IMR-90 (cell line): ENCODE results near the gene STAM. TPM values are rescaled to one million over a fixed set of nuclear protein-coding genes. Genes with fewer than 3 reads are reported as not detected.

Source experiments
- ATAC-seq: fragments of 200-7000 bp; cut with Tn5 transposase; 2 replicates; pipeline ENCODE4 v1.9.1; 2020; ENCODE audit warnings: low read depth, mild to moderate bottlenecking, moderate library complexity
- BruUV-seq: library from RNA; stranded (reverse); fragments of 400-500 nt; replicated peaks from 2 replicates; lab custom pipeline; 2021; lab: Mats Ljungman, UMichigan
- CTCF ChIA-PET: fragments of 300-600 bp; formaldehyde crosslinking; extraction: SDS; loops from one replicate; lab custom pipeline; 2021; ENCODE audit warnings: antibody characterized with exemption; lab: Yijun Ruan, JAX
- POLR2A ChIA-PET: fragments of 300-600 bp; sonication (Branson Sonifier 250); formaldehyde crosslinking; loops from one replicate; lab custom pipeline; 2022; ENCODE audit warnings: antibody characterized with exemption; ENCODE audit not compliant: unreplicated experiment; lab: Charles Lee
- DNase-seq: peaks from one replicate; pipeline ENCODE4 v3.0.0; 2013
- H2AFZ ChIP-seq: replicated peaks from 2 replicates; pipeline ENCODE3; 2013; ENCODE audit warnings: low read length, mild to moderate bottlenecking; ENCODE audit not compliant: poor library complexity
- H2AK5ac ChIP-seq: 2 replicates; pipeline ENCODE4 v1.6.1; 2013; ENCODE audit warnings: low read depth, low read length, inconsistent platforms
- H2AK9ac ChIP-seq: replicated peaks from 2 replicates; pipeline ENCODE3; 2013; ENCODE audit warnings: mild to moderate bottlenecking, low read depth, low read length, moderate library complexity; ENCODE audit not compliant: poor library complexity
- H2BK120ac ChIP-seq: 2 replicates; pipeline ENCODE4 v1.6.1; 2013; ENCODE audit warnings: low read depth, low read length, inconsistent platforms
- H2BK15ac ChIP-seq: 3 replicates; pipeline ENCODE4 v1.6.1; 2013; ENCODE audit warnings: low read depth, low read length, inconsistent platforms
- H2BK20ac ChIP-seq: 2 replicates; pipeline ENCODE4 v1.6.1; 2013; ENCODE audit warnings: low read depth, mild to moderate bottlenecking, inconsistent platforms, low read length, moderate library complexity
- H2BK5ac ChIP-seq: 2 replicates; pipeline ENCODE4 v1.6.1; 2013; ENCODE audit warnings: mild to moderate bottlenecking, low read depth, low read length, inconsistent platforms; ENCODE audit not compliant: poor library complexity, severe bottlenecking
- H3K14ac ChIP-seq: replicated peaks from 2 replicates; pipeline ENCODE4 v1.6.1; 2013; ENCODE audit warnings: low read depth, low read length, inconsistent platforms
- H3K18ac ChIP-seq: 2 replicates; pipeline ENCODE4 v1.6.1; 2013; ENCODE audit warnings: low read depth, low read length, control low read depth
- H3K23ac ChIP-seq: 2 replicates; pipeline ENCODE4 v1.6.1; 2013; ENCODE audit warnings: low read depth, low read length, inconsistent platforms
- H3K27ac ChIP-seq: 2 replicates; pipeline ENCODE4 v1.5.1; 2013; ENCODE audit warnings: mild to moderate bottlenecking, control low read depth, low read length; ENCODE audit not compliant: insufficient read depth
- H3K27me3 ChIP-seq: 2 replicates; pipeline ENCODE4 v1.6.1; 2013; ENCODE audit warnings: low read length; ENCODE audit not compliant: control insufficient read depth, insufficient read depth
- H3K36me3 ChIP-seq: 2 replicates; pipeline ENCODE4 v1.6.1; 2013; ENCODE audit warnings: low read length, mixed read lengths; ENCODE audit not compliant: control insufficient read depth, insufficient read depth
- H3K4ac ChIP-seq: 2 replicates; pipeline ENCODE4 v1.6.1; 2013; ENCODE audit warnings: low read depth, low read length, inconsistent platforms
- H3K4me1 ChIP-seq: 2 replicates; pipeline ENCODE4 v1.6.1; 2013; ENCODE audit warnings: low read length, mixed read lengths; ENCODE audit not compliant: control insufficient read depth, insufficient read depth
- H3K4me2 ChIP-seq: 2 replicates; pipeline ENCODE4 v1.6.1; 2013; ENCODE audit warnings: low read depth, mild to moderate bottlenecking, control low read depth, low read length, moderate library complexity
- H3K4me3 ChIP-seq: 2 replicates; pipeline ENCODE4 v1.5.1; 2013; ENCODE audit warnings: low read depth, mild to moderate bottlenecking, control low read depth, low read length, moderate library complexity; ENCODE audit not compliant: insufficient read depth
- H3K56ac ChIP-seq: 2 replicates; pipeline ENCODE4 v1.6.1; 2013; ENCODE audit warnings: low read length, inconsistent platforms; ENCODE audit not compliant: insufficient read depth; ENCODE audit errors: extremely low read depth
- H3K79me1 ChIP-seq, 2 experiments: 2 replicates each; pipeline ENCODE4 v1.6.1; 2013; ENCODE audit warnings: low read length in 2 of 2, inconsistent platforms in 1 of 2, low read depth in 1 of 2
- H3K9ac ChIP-seq: 2 replicates; pipeline ENCODE4 v1.6.1; 2013; ENCODE audit warnings: low read depth, low read length, control low read depth
- H3K9me1 ChIP-seq: 2 replicates; pipeline ENCODE4 v1.6.1; 2013; ENCODE audit warnings: low read length, inconsistent platforms; ENCODE audit not compliant: insufficient read depth
- H3K9me3 ChIP-seq: 2 replicates; pipeline ENCODE4 v1.6.1; 2013; ENCODE audit warnings: low read length; ENCODE audit not compliant: control insufficient read depth, insufficient read depth
- H4K20me1 ChIP-seq: 2 replicates; pipeline ENCODE4 v1.6.1; 2013; ENCODE audit warnings: low read length, inconsistent platforms; ENCODE audit not compliant: insufficient read depth
- H4K5ac ChIP-seq: 2 replicates; pipeline ENCODE4 v1.6.1; 2013; ENCODE audit warnings: mild to moderate bottlenecking, low read depth, low read length, control low read depth
- H4K8ac ChIP-seq, 2 experiments: 2 replicates each; pipeline ENCODE4 v1.6.1; 2013; ENCODE audit warnings: low read depth in 2 of 2, low read length in 2 of 2, control low read depth in 1 of 2, inconsistent platforms in 1 of 2
- H4K91ac ChIP-seq: 2 replicates; pipeline ENCODE4 v1.6.1; 2013; ENCODE audit warnings: low read depth, low read length, inconsistent platforms; ENCODE audit not compliant: insufficient read depth
- BHLHE40 ChIP-seq: fragments of 150-350 bp; IDR thresholded peaks from 2 replicates; pipeline ENCODE4 v1.6.1; 2016; ENCODE audit warnings: mild to moderate bottlenecking, low read depth, low read length
- CEBPB ChIP-seq: IDR thresholded peaks from 2 replicates; pipeline ENCODE4 v1.6.1; 2012; ENCODE audit warnings: low read depth, low read length, improper control_type of control experiment
- CHD1 ChIP-seq: IDR thresholded peaks from 2 replicates; pipeline ENCODE4 v1.6.1; 2012; ENCODE audit warnings: low read depth, low read length, improper control_type of control experiment
- FOS ChIP-seq: fragments of 150-350 bp; IDR thresholded peaks from 2 replicates; pipeline ENCODE4 v1.6.1; 2016; ENCODE audit warnings: low read depth, low read length
- MAFK ChIP-seq: IDR thresholded peaks from 2 replicates; pipeline ENCODE4 v1.6.1; 2012; ENCODE audit warnings: low read depth, low read length, improper control_type of control experiment
- MAZ ChIP-seq: IDR thresholded peaks from 2 replicates; pipeline ENCODE4 v1.6.1; 2012; ENCODE audit warnings: low read depth, mild to moderate bottlenecking, low read length, improper control_type of control experiment, moderate library complexity, borderline replicate concordance
- MXI1 ChIP-seq: IDR thresholded peaks from 2 replicates; pipeline ENCODE4 v1.6.1; 2012; ENCODE audit warnings: low read depth, mild to moderate bottlenecking, low read length, moderate library complexity, borderline replicate concordance
- NFE2L2 ChIP-seq: fragments of 150-350 bp; IDR thresholded peaks from 2 replicates; pipeline ENCODE4 v1.6.1; 2016; ENCODE audit warnings: low read depth, mild to moderate bottlenecking, low read length
- POLR2A ChIP-seq: IDR thresholded peaks from 2 replicates; pipeline ENCODE4 v1.6.1; 2012; ENCODE audit warnings: mild to moderate bottlenecking, low read depth, low read length
- RAD21 ChIP-seq: IDR thresholded peaks from 2 replicates; pipeline ENCODE4 v1.6.1; 2012; ENCODE audit warnings: low read length, improper control_type of control experiment
- RCOR1 ChIP-seq: IDR thresholded peaks from 2 replicates; pipeline ENCODE4 v1.6.1; 2012; ENCODE audit warnings: mild to moderate bottlenecking, low read length, improper control_type of control experiment; ENCODE audit not compliant: insufficient replicate concordance
- RFX5 ChIP-seq: IDR thresholded peaks from 2 replicates; pipeline ENCODE4 v1.8.0; 2012; ENCODE audit warnings: low read depth, mild to moderate bottlenecking, low read length, moderate library complexity
- SMC3 ChIP-seq: fragments of 150-350 bp; IDR thresholded peaks from 2 replicates; pipeline ENCODE4 v1.6.1; 2016; ENCODE audit warnings: low read depth, mild to moderate bottlenecking, antibody characterized with exemption, low read length, moderate library complexity
- WGBS, 2 experiments: methylation state at CpG; one replicate each; pipeline versions ENCODE4 v1.1.5 to v1.1.7; 2013; ENCODE audit warnings: missing lambda C conversion rate in 2 of 2; ENCODE audit not compliant: insufficient read length in 1 of 2; ENCODE audit errors: extremely low coverage in 2 of 2; 5-methylcytosine and 5-hydroxymethylcytosine counted together
- dilution Hi-C: fragments of 300-500 bp; cut with HindIII; formaldehyde crosslinking; loops from one replicate; pipeline ENCODE4 v1.14.3; 2018; ENCODE audit warnings: low sequenced_read_pairs; ENCODE audit not compliant: unreplicated experiment
- in situ Hi-C: fragments of 300-500 bp; cut with MboI; formaldehyde crosslinking; loops from 3 replicates; pipeline ENCODE4 v1.14.3; 2019; ENCODE audit warnings: low sequenced_read_pairs, inconsistent platforms, mixed read lengths
- intact Hi-C: fragments of 100-400 bp; cut with micrococcal nuclease; formaldehyde crosslinking; loops from 2 replicates; pipeline ENCODE4 v1.10.0; 2022
- polyA plus RNA-seq, 3 experiments: library from polyadenylated mRNA; depleted of rRNA; stranded (reverse); fragments of >200 nt; gene quantifications; 2 replicates each; pipeline ENCODE4 v1.2.3, GENCODE V29; 2012; ENCODE audit warnings: low replicate concordance in 1 of 3
- total RNA-seq: library from RNA; depleted of rRNA; stranded (reverse); fragments of >200 nt; gene quantifications from 2 replicates; pipeline ENCODE4 v1.2.3, GENCODE V29; 2012
- TF ChIP-seq, protein P1 (sequence below): conservative IDR thresholded peaks from 2 replicates; pipeline ENCODE4 v1.5.1; 2012; ENCODE audit warnings: mild to moderate bottlenecking, low read depth, low read length, improper control_type of control experiment
- TF ChIP-seq, protein P2 (sequence below): fragments of 150-350 bp; IDR thresholded peaks from 2 replicates; pipeline ENCODE4 v1.6.1; 2017; ENCODE audit warnings: mild to moderate bottlenecking, antibody characterized with exemption, low read length, low read depth
- TF ChIP-seq, protein P3 (sequence below): fragments of 150-350 bp; IDR thresholded peaks from 2 replicates; pipeline ENCODE4 v1.6.1; 2016; ENCODE audit warnings: low read depth, mild to moderate bottlenecking, low read length, moderate library complexity, borderline replicate concordance

STAM gene
- total and polyA plus RNA-seq, 2 of the 4 experiments (the other 2 are of a cell fraction) = 22.9 to 23.3 TPM

DNA sequence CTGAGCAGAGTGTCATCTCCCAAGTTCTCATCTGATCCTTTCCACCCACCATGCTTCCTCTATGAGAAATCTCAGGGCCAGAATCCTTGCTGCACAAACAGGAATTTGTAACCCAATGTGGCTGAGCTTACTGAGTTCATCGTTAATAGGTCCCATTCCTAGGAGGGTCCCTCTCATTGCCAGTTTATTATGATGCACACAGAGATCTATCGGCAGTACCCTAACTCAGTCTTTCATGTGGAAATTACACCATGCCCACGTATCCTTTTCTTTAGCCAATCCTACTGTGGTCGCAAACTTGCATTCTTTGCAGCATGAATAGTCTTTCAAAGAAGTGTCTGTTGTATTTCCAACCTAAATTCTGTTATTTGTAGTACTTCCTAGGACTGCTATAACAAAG is 120.2 kb downstream of the STAM start:
- POLR2A ChIA-PET = no interaction called here
- dilution Hi-C loops = no loop called here
- DNase-seq (no peak), ATAC-seq (no peak)
- Histone ChIP-seq H3K79me1 (no peaks in the 10 kb centered on the region), H3K56ac (no peak overlapping the region), H3K9me1 (no peaks in the 10 kb centered on the region), H2BK15ac (no peak overlapping the region), H3K9ac (no peak overlapping the region), H3K27me3 (peaks cover 2% of the 10 kb centered on the region), H4K91ac (no peak overlapping the region), H3K4me2 (no peak overlapping the region), H3K14ac (no peak overlapping the region), H4K5ac (no peak overlapping the region), H3K9me3 (peaks cover 3% of the 10 kb centered on the region; the same call in 1 of the 2 replicates), H2AK5ac (no peak overlapping the region), H2BK120ac (no peak overlapping the region), H3K4ac (no peak overlapping the region), H3K36me3 (no peaks in the 10 kb centered on the region), H2BK5ac (no peak overlapping the region), H3K23ac (no peak overlapping the region), H2AFZ (no peak overlapping the region), H3K27ac (no peak overlapping the region), H4K20me1 (no peaks in the 10 kb centered on the region), H3K18ac (no peak overlapping the region), H3K4me1 (no peaks in the 10 kb centered on the region), H2AK9ac (no peak overlapping the region), H3K4me3 (no peak overlapping the region), H2BK20ac (no peak overlapping the region), H4K8ac (no peak overlapping the region)
- no TSS peak for BruUV-seq
- in situ Hi-C loops = no loop called here
- TF ChIP-seq BHLHE40 = no peak
- no peak for TF ChIP-seq RAD21
- no peak for TF ChIP-seq MXI1
- no peak for TF ChIP-seq CHD1
- TF ChIP-seq, protein P1, sequence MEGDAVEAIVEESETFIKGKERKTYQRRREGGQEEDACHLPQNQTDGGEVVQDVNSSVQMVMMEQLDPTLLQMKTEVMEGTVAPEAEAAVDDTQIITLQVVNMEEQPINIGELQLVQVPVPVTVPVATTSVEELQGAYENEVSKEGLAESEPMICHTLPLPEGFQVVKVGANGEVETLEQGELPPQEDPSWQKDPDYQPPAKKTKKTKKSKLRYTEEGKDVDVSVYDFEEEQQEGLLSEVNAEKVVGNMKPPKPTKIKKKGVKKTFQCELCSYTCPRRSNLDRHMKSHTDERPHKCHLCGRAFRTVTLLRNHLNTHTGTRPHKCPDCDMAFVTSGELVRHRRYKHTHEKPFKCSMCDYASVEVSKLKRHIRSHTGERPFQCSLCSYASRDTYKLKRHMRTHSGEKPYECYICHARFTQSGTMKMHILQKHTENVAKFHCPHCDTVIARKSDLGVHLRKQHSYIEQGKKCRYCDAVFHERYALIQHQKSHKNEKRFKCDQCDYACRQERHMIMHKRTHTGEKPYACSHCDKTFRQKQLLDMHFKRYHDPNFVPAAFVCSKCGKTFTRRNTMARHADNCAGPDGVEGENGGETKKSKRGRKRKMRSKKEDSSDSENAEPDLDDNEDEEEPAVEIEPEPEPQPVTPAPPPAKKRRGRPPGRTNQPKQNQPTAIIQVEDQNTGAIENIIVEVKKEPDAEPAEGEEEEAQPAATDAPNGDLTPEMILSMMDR = no peak
- no peak for TF ChIP-seq SMC3
- TF ChIP-seq RFX5 = no peak
- TF ChIP-seq, protein P2, sequence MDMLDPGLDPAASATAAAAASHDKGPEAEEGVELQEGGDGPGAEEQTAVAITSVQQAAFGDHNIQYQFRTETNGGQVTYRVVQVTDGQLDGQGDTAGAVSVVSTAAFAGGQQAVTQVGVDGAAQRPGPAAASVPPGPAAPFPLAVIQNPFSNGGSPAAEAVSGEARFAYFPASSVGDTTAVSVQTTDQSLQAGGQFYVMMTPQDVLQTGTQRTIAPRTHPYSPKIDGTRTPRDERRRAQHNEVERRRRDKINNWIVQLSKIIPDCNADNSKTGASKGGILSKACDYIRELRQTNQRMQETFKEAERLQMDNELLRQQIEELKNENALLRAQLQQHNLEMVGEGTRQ = no peak
- TF ChIP-seq RCOR1 = no peak
- TF ChIP-seq MAFK = no peak
- no peak for TF ChIP-seq POLR2A
- no peak for TF ChIP-seq CEBPB
- TF ChIP-seq NFE2L2 = no peak
- TF ChIP-seq FOS = no peak
- TF ChIP-seq, protein P3, sequence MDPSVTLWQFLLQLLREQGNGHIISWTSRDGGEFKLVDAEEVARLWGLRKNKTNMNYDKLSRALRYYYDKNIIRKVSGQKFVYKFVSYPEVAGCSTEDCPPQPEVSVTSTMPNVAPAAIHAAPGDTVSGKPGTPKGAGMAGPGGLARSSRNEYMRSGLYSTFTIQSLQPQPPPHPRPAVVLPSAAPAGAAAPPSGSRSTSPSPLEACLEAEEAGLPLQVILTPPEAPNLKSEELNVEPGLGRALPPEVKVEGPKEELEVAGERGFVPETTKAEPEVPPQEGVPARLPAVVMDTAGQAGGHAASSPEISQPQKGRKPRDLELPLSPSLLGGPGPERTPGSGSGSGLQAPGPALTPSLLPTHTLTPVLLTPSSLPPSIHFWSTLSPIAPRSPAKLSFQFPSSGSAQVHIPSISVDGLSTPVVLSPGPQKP = no peak
- TF ChIP-seq MAZ = no peak
- intact Hi-C loops = no loop called here
- CTCF ChIA-PET = no interaction called here
- no CpG with 5 or more reads among the region's 4 CpGs for WGBS, 2 experiments
